ENCODE measurements around the gene STK10. TPM values are rescaled to one million over a fixed set of nuclear protein-coding genes. Genes with fewer than 3 reads are reported as not detected.
A peak's percentile ranks its signal among the peaks of the same experiment; 100 is the strongest.
"Not testable (repeated sequence)": the region's sequence is repeated elsewhere in the genome, so short reads cannot be mapped to it uniquely, and the experiment has no call there.

The STK10 gene
- polyA plus RNA-seq, 3 donors: 21.5 to 180 (median 47.4) TPM

- intact Hi-C loops (cut with micrococcal nuclease): no loop called here
- Mint-ChIP-seq H3K36me3 (no peaks in the 10 kb centered on the region), H3K27ac (no peak overlapping the region), H3K4me3 (peak overlapping the region in 1 of 2 donors; percentile 26), H3K9me3 (peaks cover 3 to 10% (median 5%) of the 10 kb centered on the region in 7 donors), H3K27me3 (ENCODE audit: low read depth in 3 of 3) (peaks cover 0 to 11% (median 2%) of the 10 kb centered on the region in 3 donors), H3K4me1 (peaks cover 23% of the 10 kb centered on the region)
- H3K27me3 ChIP-seq (ENCODE audit: control insufficient read depth in 2 of 2, insufficient read depth in 2 of 2, low read length in 2 of 2): no peaks in the 10 kb centered on the region
- no peak overlapping the region for H2AFZ ChIP-seq (ENCODE audit: insufficient read depth, low read depth, low read length, poor library complexity, severe bottlenecking)
- no peak overlapping the region for H3K9ac ChIP-seq (ENCODE audit: insufficient read depth, low read length, poor library complexity, severe bottlenecking)
- WGBS (ENCODE audit: insufficient coverage): no CpG with 5 or more reads among the region's 6 CpGs
- H3K4me3 ChIP-seq (replicated peaks in 1 of 3; ENCODE audit: low read depth in 2 of 3, low read length in 3 of 3): no peak overlapping the region
- H3K4me2 ChIP-seq (replicated peaks; ENCODE audit: extremely low read depth, low read length, poor library complexity, severe bottlenecking): no peak overlapping the region
- H3K27ac ChIP-seq (ENCODE audit: low read depth in 1 of 2, low read length in 2 of 2): no peak overlapping the region
- H3K9me3 ChIP-seq (replicated peaks in 1 of 2; ENCODE audit: control insufficient read depth in 1 of 2, insufficient read depth in 1 of 2, low read length in 2 of 2): peaks cover 0 to 3% of the 10 kb centered on the region in 2 donors
- no peaks in the 10 kb centered on the region for H3K79me2 ChIP-seq (ENCODE audit: insufficient read depth, low read length)
- no peaks in the 10 kb centered on the region for H3K36me3 ChIP-seq (replicated peaks in 1 of 2; ENCODE audit: control insufficient read depth in 1 of 2, insufficient read depth in 2 of 2, low read length in 2 of 2)
- no peak for DNase-seq
- no peak for TF ChIP-seq CTCF (IDR thresholded peaks at IDR 0.05)
- H4K20me1 ChIP-seq (ENCODE audit: insufficient read depth, low read length): no peaks in the 10 kb centered on the region
- peaks cover 19 to 22% of the 10 kb centered on the region in 2 donors for H3K4me1 ChIP-seq (ENCODE audit: control insufficient read depth in 1 of 2, insufficient read depth in 2 of 2, low read length in 2 of 2)
Measured at GRCh38 chr5:172200476-172200875, 12.5 kb upstream of the STK10 start.

- Mint-ChIP-seq H3K9me3 (peaks cover 3 to 10% (median 5%) of the 10 kb centered on the region in 7 donors), H3K4me1 (peaks cover 23% of the 10 kb centered on the region), H3K4me3 (peak overlapping the region; percentile 8 to 79), H3K27ac (peak overlapping the region in 6 of 7 donors; percentile 39 to 74 (median 62)), H3K27me3 (ENCODE audit: low read depth in 3 of 3) (peaks cover 0 to 11% (median 1%) of the 10 kb centered on the region in 3 donors), H3K36me3 (no peaks in the 10 kb centered on the region)
- Histone ChIP-seq H3K4me1 (ENCODE audit: control insufficient read depth in 1 of 2, insufficient read depth in 2 of 2, low read length in 2 of 2) (peaks cover 19 to 22% of the 10 kb centered on the region in 2 donors), H2AFZ (ENCODE audit: insufficient read depth, low read depth, low read length, poor library complexity, severe bottlenecking) (no peak overlapping the region), H3K27ac (ENCODE audit: low read depth in 1 of 2, low read length in 2 of 2) (peak overlapping the region in 1 of 2 donors; percentile 14), H3K36me3 (replicated peaks in 1 of 2; ENCODE audit: control insufficient read depth in 1 of 2, insufficient read depth in 2 of 2, low read length in 2 of 2) (no peaks in the 10 kb centered on the region), H3K79me2 (ENCODE audit: insufficient read depth, low read length) (no peaks in the 10 kb centered on the region), H3K9ac (ENCODE audit: insufficient read depth, low read length, poor library complexity, severe bottlenecking) (no peak overlapping the region), H4K20me1 (ENCODE audit: insufficient read depth, low read length) (no peaks in the 10 kb centered on the region), H3K4me3 (replicated peaks in 1 of 3; ENCODE audit: low read depth in 2 of 3, low read length in 3 of 3) (no peak overlapping the region), H3K4me2 (replicated peaks; ENCODE audit: extremely low read depth, low read length, poor library complexity, severe bottlenecking) (peak overlapping the region; percentile 29), H3K27me3 (ENCODE audit: control insufficient read depth in 2 of 2, insufficient read depth in 2 of 2, low read length in 2 of 2) (no peaks in the 10 kb centered on the region), H3K9me3 (replicated peaks in 1 of 2; ENCODE audit: control insufficient read depth in 1 of 2, insufficient read depth in 1 of 2, low read length in 2 of 2) (peaks cover 0 to 3% of the 10 kb centered on the region in 2 donors)
- WGBS (ENCODE audit: insufficient coverage): 49% methylated on average over 6 of the region's 10 CpGs
- DNase-seq: peak in 1 of 3 donors; percentile 33
- intact Hi-C loops (cut with micrococcal nuclease): loop anchor here in 1 of 2 donors (5.0 kb wide), 1 partner anchor 272 kb away; no protein-coding TSS in a partner anchor
- no peak for TF ChIP-seq CTCF (IDR thresholded peaks at IDR 0.05)
Measured at GRCh38 chr5:172199446-172199845, 11.4 kb upstream of the STK10 start.

GRCh38 chr5:172197775-172198174, 9.8 kb upstream of the STK10 start:
- not testable (repeated sequence) for H3K27me3 ChIP-seq (ENCODE audit: control insufficient read depth in 2 of 2, insufficient read depth in 2 of 2, low read length in 2 of 2); H3K9ac ChIP-seq (ENCODE audit: insufficient read depth, low read length, poor library complexity, severe bottlenecking); H4K20me1 ChIP-seq (ENCODE audit: insufficient read depth, low read length); H3K4me3 Mint-ChIP-seq; H3K9me3 ChIP-seq (replicated peaks in 1 of 2; ENCODE audit: control insufficient read depth in 1 of 2, insufficient read depth in 1 of 2, low read length in 2 of 2); H3K79me2 ChIP-seq (ENCODE audit: insufficient read depth, low read length); H2AFZ ChIP-seq (ENCODE audit: insufficient read depth, low read depth, low read length, poor library complexity, severe bottlenecking); H3K4me3 ChIP-seq (replicated peaks in 1 of 3; ENCODE audit: low read depth in 2 of 3, low read length in 3 of 3); H3K27ac Mint-ChIP-seq; H3K27ac ChIP-seq (ENCODE audit: low read depth in 1 of 2, low read length in 2 of 2); H3K36me3 Mint-ChIP-seq; H3K4me2 ChIP-seq (replicated peaks; ENCODE audit: extremely low read depth, low read length, poor library complexity, severe bottlenecking); DNase-seq; H3K36me3 ChIP-seq (replicated peaks in 1 of 2; ENCODE audit: control insufficient read depth in 1 of 2, insufficient read depth in 2 of 2, low read length in 2 of 2)
- peaks cover 0 to 11% (median 1%) of the 10 kb centered on the region in 3 donors for H3K27me3 Mint-ChIP-seq (ENCODE audit: low read depth in 3 of 3)
- 73% methylated on average over 2 of the region's 4 CpGs for WGBS (ENCODE audit: insufficient coverage)
- H3K4me1 Mint-ChIP-seq: peaks cover 20% of the 10 kb centered on the region
- intact Hi-C loops (cut with micrococcal nuclease): loop anchor here in 1 of 2 donors (5.0 kb wide), 1 partner anchor 270 kb away; no protein-coding TSS in a partner anchor
- peaks cover 19 to 22% of the 10 kb centered on the region in 2 donors for H3K4me1 ChIP-seq (ENCODE audit: control insufficient read depth in 1 of 2, insufficient read depth in 2 of 2, low read length in 2 of 2)
- peaks cover 3 to 13% (median 5%) of the 10 kb centered on the region in 7 donors for H3K9me3 Mint-ChIP-seq
